HG03159 (cell line): ENCODE data around the gene SHC3.

Experiments used
- ATAC-seq: cut with Tn5 transposase; IDR thresholded peaks from one replicate; pipeline ENCODE4 v1.9.1; 2021; ENCODE audit warnings: mild to moderate bottlenecking, moderate library complexity; ENCODE audit not compliant: unreplicated experiment

The SHC3 gene

DNA sequence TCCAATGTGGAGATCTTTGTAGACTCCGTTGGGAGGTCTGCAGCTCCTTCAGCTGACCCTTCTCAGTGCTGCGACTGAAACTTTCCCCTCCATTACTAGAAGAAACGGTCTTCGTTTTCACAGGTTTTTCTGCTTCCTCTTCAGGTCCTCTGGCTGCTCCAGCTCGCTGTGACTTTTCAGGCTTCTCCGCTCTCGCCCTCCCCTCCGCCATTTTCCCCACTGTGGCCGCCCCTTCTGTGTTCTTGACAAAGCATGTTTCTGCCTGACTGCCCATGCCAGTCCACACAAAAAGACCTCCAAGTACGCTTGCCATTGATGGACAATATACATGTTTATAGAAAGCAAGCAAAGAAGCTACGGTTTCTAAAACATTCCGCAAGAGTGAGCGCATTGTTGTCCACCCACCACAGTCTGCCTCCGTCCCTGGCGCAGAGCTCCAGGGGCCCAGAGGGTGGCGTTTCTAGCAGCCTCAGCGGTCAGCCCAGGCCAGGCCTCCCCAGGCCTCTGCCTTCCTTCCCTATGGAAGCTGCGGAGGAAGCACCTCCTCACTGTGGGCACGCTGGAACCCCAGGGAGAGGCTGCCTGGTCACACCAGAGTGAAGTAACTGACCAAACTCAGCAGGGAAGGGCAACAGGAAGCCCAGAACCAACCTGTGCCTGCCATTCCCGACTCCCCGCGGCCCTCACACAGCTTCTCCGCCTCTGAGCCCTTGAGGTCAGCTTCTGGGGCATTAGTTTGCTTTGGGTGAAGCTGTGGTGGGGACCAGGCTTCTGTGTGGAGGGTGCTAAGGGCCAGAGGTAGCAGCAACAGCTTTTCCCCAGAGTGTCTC lies 207.3 kb downstream of the SHC3 start:
- ATAC-seq: no peak

DNA sequence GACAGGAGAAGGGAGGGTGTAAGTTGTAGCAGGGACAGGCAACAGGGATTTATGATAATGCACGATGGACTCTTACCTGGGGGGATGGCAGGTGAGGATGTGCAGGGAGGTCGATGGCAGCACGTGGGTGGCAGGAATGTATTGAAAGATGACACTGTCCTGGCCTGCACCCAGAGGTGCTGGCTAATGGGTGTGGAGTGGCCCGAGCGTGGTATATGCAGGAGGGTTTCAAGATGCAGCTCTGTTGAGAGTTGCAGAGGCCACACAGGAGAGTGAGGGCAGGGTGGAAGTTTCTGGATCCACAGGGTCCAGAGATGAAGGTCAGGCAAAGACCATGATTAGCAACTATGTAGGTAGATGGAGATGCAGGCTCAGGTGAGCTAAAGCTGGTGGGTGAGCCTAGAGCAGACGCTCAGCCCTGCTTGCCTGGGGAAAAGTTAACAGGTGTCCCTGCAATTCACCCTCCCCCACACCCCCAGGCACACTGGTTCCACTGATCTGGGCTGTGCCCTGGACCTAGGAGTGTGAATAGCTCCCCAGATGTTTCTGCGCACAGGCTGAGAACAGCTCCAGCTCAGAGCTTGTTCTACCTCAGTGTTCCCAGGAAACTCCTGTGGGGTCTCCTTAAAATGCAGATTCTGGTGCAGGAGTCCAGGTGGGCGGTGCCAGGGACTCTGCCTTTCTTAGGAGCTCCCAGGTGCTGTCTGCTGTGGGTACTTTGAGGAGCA lies 208.8 kb downstream of the SHC3 start:
- ATAC-seq: no peak

DNA sequence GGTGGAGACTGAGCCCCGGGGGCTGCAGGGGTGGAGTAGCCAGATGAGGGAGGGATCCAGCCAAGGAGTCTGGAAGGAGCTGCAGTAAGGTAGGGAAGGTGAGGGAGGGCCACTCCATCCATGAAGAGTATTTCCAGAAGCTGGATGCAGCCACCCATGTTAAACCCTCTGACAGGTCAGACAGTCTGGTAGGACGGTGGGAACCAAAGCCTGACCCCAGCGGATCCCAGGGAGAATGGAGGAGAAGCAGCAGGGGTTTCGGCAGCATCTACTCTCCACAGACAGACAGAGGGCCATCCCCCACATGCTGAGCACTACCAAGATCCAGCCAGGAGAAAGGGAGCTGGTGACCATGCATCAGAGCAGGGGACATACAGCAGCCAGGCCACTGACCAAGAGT lies 209.8 kb downstream of the SHC3 start:
- ATAC-seq: no peak

DNA sequence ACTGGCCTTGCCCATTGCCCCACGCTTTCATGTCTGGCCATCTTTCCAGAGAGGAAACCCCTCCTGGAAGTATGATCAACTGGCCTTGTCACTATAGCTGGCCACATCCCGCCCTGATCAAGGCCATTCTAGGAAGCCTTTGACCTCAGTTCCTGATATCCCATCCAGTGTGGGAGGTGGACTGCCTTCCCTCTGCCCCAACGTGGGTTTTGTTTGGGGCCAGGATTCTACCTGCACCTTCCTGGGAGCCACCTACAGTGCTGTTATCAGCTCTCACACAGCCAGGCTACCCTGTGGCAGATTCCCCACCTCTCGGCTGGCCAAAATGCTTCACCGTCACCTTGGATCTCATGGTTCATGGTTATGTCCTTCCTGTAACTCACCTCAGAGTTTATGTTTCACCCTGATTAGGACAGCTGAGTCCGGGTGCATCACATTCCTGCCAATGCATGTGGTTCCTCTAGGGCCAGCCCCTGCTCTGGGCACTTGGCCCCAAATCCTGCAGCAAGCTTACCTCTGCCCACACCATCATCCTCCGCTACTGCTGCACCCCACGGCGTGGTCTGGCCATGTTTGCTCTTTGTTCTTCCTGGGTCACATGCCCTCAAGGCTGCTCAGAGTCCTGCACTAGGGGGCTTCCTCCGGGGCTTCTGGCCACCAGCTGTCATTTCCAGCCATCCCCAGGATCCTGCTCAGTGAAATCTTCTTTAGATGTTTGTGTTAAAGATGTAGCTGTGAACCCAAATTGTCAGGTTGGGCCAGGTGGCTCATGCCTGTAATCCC lies 211.5 kb downstream of the SHC3 start:
- no peak for ATAC-seq

DNA sequence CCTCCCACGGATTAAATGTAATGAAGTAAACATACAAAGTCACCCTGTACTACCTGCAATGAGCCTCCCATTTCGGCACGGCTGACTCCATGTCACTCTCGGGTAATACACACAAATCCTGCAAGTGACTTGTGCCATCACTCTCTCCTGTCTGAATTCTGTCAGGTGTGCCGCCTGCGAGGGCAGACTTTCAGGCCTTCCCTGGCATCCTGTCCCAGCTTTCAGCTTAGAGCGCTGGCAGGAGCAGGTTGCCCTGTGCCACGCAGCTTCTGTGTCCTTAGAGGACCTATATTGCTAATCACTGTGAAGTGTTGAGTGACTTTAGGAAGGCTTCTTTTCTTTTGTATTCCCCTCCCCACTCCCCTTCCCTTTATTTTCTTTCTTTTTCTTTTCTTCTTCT lies 213.1 kb downstream of the SHC3 start:
- no peak for ATAC-seq

DNA sequence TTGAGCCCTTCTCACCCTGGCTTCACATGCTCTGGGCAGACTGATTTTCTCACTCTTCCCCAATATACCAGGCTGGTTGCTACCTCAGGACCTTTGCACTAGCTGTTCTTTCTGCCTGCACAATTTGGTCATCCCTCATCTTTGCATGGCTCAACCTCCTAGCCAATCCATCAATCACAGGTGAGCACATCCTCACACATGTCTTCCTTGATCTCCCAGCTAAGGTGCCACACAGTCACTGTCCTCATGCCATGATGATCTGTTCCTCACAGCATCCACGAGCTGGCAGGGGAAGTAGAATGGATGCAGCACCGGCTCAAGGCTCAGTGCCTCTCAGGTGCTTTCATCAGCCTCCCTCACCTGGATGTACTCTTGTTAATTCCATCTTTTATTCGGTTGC lies 218.0 kb downstream of the SHC3 start:
- no peak for ATAC-seq

DNA sequence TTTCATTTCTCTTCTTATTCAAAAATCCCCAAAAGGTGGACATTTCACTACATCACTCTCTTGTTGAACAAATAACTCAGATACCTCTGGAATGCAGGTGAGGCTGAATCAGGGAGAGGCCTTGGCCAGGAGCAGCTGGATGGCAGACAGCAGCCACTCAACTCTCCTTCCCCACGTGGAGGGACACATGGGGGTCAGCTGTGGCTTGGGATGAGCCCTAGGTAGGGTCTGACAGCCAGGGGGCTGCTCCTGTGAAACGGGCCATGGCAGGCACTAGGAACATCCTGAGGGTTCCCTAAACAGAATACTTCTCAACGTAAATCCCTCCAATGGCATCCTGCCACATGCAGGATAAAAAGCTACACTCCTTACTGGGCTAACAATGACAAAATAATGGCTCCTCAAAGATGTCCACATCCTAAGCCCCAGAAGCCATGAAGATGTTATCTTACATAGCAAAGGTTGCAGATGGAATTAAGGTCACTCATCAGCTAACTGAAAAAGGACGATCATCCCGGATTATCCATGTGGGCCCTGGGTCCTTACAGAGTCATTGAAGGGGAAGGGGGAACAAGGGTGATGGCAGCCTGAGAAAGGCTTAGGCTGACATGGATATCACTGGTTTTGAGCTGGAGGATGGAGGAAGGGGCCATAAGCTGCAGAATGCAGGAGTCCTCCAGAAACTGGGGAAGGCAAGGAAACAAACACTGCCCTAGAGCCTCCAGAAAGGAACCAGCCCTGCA lies 218.7 kb downstream of the SHC3 start:
- ATAC-seq: no peak

DNA sequence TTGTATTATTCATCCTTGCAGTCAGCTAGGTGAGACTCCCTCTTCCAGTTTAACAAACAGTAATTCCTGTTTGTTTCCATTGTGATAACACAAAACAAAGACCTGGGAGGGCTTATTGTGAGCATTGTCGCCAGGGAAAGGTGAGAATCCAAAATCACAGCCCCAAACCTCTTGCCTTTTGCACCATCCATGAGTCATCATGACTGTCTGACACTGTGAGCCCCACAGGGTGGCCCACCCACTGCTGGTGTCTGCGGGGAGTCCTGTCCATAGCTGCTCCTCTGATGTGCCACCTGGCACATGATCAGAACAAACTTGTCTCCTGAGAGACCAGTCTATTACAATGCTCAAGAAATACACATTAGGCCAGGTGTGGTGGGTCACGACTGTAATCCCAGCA lies 221.1 kb downstream of the SHC3 start:
- no peak for ATAC-seq
